HCT116 (cell line): Measurements from ENCODE around the gene MAP3K4.

ENCODE experiments used
- CEBPB ChIP-seq: IDR thresholded peaks from 2 replicates; pipeline ENCODE4 v1.6.1; 2012; ENCODE audit warnings: low read depth
- CTCF ChIP-seq, 3 experiments: fragments of 200-600 bp in 1 of 3; sonication (generic) in 1 of 3; IDR thresholded peaks in 2 of 3; conservative IDR thresholded peaks in 1 of 3; 2 replicates each; pipeline ENCODE4 v1.5.1; 2012 to 2017; ENCODE audit warnings: low read depth in 2 of 3, low read length in 2 of 3, antibody characterized with exemption in 1 of 3, borderline replicate concordance in 1 of 3, control low read depth in 1 of 3, mild to moderate bottlenecking in 1 of 3, mixed read lengths in 1 of 3, mixed run types in 1 of 3, moderate library complexity in 1 of 3; ENCODE audit not compliant: insufficient read depth in 1 of 3
- EZH2 ChIP-seq: fragments of 200-600 bp; sonication (generic); IDR thresholded peaks from 2 replicates; pipeline ENCODE4 v1.6.1; 2017; ENCODE audit warnings: antibody characterized with exemption, mixed run types
- EZH2phosphoT487 ChIP-seq: fragments of 200-600 bp; IDR thresholded peaks from 2 replicates; pipeline ENCODE4 v1.6.1; 2018; ENCODE audit warnings: antibody characterized with exemption, borderline replicate concordance
- FOSL1 ChIP-seq: IDR thresholded peaks from 2 replicates; pipeline ENCODE4 v1.6.1; 2012; ENCODE audit warnings: low read depth
- JUND ChIP-seq: IDR thresholded peaks from 2 replicates; pipeline ENCODE4 v1.6.1; 2012
- POLR2A ChIP-seq: IDR thresholded peaks from 2 replicates; pipeline ENCODE4 v1.7.0; 2011; ENCODE audit warnings: borderline replicate concordance; ENCODE audit not compliant: insufficient read depth, insufficient read length; ENCODE audit errors: extremely low read depth
- REST ChIP-seq: IDR thresholded peaks from 2 replicates; pipeline ENCODE4 v1.6.1; 2012; ENCODE audit warnings: low read depth
- SIN3A ChIP-seq: IDR thresholded peaks from 2 replicates; pipeline ENCODE4 v1.6.1; 2012; ENCODE audit warnings: low read depth
- SP1 ChIP-seq: IDR thresholded peaks from 2 replicates; pipeline ENCODE4 v1.6.1; 2012; ENCODE audit warnings: low read depth
- SRF ChIP-seq: IDR thresholded peaks from 2 replicates; pipeline ENCODE4 v1.6.1; 2012; ENCODE audit warnings: low read depth
- YY1 ChIP-seq: IDR thresholded peaks from 2 replicates; pipeline ENCODE4 v1.6.1; 2011; ENCODE audit warnings: low read length, low read depth, moderate library complexity, mild to moderate bottlenecking; ENCODE audit not compliant: insufficient replicate concordance; ENCODE audit errors: extremely low read depth
- ZBTB33 ChIP-seq: IDR thresholded peaks from 2 replicates; pipeline ENCODE4 v1.6.1; 2011; ENCODE audit warnings: mild to moderate bottlenecking, low read length, moderate library complexity; ENCODE audit not compliant: insufficient replicate concordance; ENCODE audit errors: extremely low read depth
- ZNF274 ChIP-seq: fragments of 200-500 bp; sonication (Bioruptor generic); IDR thresholded peaks from 2 replicates; pipeline ENCODE4 v1.6.1; 2014; ENCODE audit warnings: mild to moderate bottlenecking, low read depth, low read length, inconsistent platforms

- TF ChIP-seq CTCF (IDR thresholded peaks at IDR 0.05 in 2 of 3, conservative IDR thresholded peaks at IDR 0.05 in 1 of 3; ENCODE audit: borderline replicate concordance in 1 of 3, insufficient read depth in 1 of 3, low read depth in 2 of 3, low read length in 2 of 3): no peak
- TF ChIP-seq CEBPB: no peak
- TF ChIP-seq SIN3A: no peak
- no peak for TF ChIP-seq REST
- no peak for TF ChIP-seq POLR2A
- no peak for TF ChIP-seq YY1
- no peak for TF ChIP-seq EZH2phosphoT487
- TF ChIP-seq EZH2: no peak
- TF ChIP-seq FOSL1: no peak; the same call in 1 of the 2 replicates
- no peak for TF ChIP-seq JUND
- TF ChIP-seq SRF: no peak
- no peak for TF ChIP-seq SP1
- no peak for TF ChIP-seq ZNF274
- no peak for TF ChIP-seq ZBTB33
Observed at GRCh38 chr6:161128680-161129196, 137.2 kb downstream of the MAP3K4 start.
